ENCODE data around the gene PRR14.
"Not testable (repeated sequence)": the region's sequence is repeated elsewhere in the genome, so short reads cannot be mapped to it uniquely, and the experiment has no call there.

PRR14 gene

DNA sequence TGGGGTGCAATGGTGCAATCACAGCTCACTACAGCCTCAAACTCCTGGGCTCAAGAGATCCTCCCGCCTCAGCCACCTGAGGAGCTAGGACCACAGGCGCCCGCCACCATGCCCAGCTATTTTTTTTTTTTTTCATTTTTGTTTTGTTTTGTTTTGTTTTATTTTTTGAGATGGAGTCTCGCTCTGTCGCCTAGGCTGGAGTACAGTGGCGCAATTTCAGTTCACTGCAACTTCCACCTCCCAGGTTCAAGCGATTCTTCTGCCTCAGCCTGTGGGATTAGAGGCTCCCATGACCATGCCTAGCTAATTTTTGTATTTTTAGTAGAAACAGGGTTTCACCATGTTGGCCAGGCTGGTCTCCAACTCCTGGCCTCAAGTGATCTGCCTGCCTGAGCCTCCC is 18.3 kb upstream of the PRR14 start:
- DNase-seq (ENCODE audit: low read depth, low spot score), result not testable (repeated sequence)

DNA sequence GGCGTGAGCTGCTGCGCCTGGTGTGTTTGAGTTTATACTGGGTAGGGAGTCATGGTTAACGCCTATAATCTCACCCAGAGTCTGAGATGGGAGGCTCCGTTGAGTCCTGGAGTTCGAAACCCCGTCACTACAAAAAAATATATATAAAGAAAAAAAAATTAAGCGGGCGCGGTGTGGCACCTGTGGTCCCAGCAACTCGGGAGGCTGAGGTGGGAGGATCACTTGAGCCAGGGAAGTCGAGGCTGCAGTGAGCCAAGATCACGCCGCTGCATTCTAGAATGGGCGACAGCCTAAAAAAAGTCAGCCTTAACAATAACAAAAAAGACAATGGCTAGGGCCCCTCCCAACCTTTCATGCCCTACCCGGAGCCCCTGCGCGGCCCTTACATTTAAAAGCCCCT is 17.2 kb upstream of the PRR14 start:
- DNase-seq (ENCODE audit: low read depth, low spot score), result no peak

DNA sequence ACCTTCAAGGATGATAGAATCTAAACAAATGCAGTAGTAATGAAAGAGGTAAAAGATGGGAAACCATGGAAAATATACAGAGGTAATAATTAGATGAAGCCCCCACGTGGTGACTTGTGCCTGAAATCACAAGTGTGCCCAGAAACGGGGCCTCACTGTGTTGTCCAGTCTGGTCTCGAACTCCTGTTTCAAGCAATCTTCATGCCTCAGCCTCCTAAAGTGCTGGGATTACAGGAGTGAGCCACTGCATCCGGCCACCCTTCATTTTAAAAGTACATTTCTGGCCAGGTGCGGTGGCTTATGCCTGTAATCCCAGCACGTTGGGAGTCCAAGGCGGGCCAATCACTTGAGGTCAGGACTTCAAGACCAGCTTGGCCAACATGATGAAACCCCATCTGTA is 14.2 kb upstream of the PRR14 start:
- no peak for DNase-seq (ENCODE audit: low read depth, low spot score)

GRCh38 chr16:30637139-30637538 is 13.6 kb upstream of the PRR14 start:
- not testable (repeated sequence) for DNase-seq (ENCODE audit: low read depth, low spot score)

- DNase-seq (ENCODE audit: low read depth, low spot score), result peak; percentile 52
Measured at GRCh38 chr16:30637944-30638343, 12.8 kb upstream of the PRR14 start.

DNA sequence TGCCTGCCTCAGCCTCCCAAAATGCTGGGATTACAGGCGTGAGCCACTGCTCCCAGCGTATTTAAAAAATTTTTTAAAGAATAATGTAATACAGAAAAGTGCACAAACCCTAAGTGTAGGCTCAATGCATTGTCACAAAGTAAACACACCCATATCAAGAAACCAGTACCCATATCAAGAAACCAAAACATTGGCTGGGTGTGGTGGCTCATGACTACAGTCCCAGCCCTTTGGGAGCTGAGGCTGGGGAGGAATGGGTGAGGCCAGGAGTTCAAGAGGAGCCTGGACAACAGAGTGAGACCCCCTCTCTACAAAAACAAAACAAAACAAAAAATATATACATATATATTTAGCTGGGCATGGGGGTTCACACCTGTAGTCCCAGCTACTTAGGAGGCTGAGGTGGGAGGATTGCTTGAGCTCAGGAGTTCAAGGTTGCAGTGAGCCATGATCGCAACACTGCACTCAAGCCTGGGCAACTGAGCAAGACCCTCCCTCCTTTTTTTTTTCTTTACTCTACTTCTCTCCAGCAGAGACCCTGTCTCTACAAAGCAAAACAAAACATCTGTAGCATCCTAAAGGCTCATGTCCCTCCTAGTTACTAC is 9.3 kb upstream of the PRR14 start:
- DNase-seq (ENCODE audit: low read depth, low spot score), result no peak

- DNase-seq (ENCODE audit: low read depth, low spot score), result no peak
Measured at GRCh38 chr16:30644334-30644830, 6.4 kb upstream of the PRR14 start.

DNA sequence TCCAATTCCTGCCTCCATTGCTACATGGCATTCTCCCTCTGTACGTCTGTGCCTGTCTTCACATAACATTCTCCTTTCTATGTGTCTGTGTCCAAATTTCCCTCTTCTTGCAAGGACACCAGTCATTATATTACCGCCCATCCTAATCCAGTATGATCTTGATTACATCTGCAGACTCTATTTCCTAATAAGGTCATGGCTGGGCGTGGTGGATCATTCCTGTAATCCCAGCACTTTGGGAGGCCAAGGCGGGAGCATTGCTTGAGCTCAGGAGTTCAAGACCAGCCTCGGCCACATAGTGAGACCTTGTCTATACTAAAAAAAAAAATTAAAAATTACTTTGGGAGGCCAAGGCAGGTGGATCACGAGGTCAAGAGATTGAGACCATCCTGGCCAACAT is 5.0 kb upstream of the PRR14 start:
- DNase-seq (ENCODE audit: low read depth, low spot score), result no peak

GRCh38 chr16:30647274-30647571 is 3.5 kb upstream of the PRR14 start:
- no peak for DNase-seq (ENCODE audit: low read depth, low spot score)

- DNase-seq (ENCODE audit: low read depth, low spot score), result no peak
Measured at GRCh38 chr16:30649725-30650368, 913 bp upstream of the PRR14 start.

GRCh38 chr16:30651124-30652004 is 604 bp downstream of the PRR14 start:
- peak; percentile 89 for DNase-seq (ENCODE audit: low read depth, low spot score)

GRCh38 chr16:30652005-30652296 is 1.2 kb downstream of the PRR14 start:
- DNase-seq (ENCODE audit: low read depth, low spot score), result no peak

- no peak for DNase-seq (ENCODE audit: low read depth, low spot score)
Measured at GRCh38 chr16:30652718-30653117, 2.0 kb downstream of the PRR14 start.

- no peak for DNase-seq (ENCODE audit: low read depth, low spot score)
Measured at GRCh38 chr16:30654856-30655255, 4.1 kb downstream of the PRR14 start.

DNA sequence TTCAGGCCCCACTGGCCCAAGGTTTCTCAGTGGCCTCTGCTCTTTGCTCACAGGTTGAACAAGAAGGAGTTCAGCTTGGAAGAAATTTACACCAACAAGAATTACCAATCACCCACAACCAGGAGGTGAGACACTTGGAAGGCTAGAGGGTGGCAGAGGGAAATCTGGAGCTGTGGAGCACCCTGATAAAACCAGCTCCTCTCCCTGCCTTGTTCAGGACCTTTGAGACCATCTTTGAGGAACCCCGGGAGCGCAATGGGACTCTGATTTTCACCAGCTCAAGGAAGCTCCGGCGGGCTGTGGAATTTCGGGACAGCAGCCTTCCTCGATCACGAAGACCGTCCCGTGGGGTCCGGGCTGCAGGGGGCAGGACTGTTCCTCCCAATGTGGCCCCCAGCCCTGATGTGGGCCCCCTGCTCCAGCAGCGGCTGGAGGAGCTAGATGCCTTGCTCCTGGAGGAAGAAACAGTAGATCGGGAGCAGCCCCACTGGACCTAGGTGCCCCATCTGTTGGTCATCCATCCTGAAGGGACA is 5.1 kb downstream of the PRR14 start:
- no peak for DNase-seq (ENCODE audit: low read depth, low spot score)

- DNase-seq (ENCODE audit: low read depth, low spot score), result no peak
Measured at GRCh38 chr16:30656388-30656787, 5.6 kb downstream of the PRR14 start.

DNA sequence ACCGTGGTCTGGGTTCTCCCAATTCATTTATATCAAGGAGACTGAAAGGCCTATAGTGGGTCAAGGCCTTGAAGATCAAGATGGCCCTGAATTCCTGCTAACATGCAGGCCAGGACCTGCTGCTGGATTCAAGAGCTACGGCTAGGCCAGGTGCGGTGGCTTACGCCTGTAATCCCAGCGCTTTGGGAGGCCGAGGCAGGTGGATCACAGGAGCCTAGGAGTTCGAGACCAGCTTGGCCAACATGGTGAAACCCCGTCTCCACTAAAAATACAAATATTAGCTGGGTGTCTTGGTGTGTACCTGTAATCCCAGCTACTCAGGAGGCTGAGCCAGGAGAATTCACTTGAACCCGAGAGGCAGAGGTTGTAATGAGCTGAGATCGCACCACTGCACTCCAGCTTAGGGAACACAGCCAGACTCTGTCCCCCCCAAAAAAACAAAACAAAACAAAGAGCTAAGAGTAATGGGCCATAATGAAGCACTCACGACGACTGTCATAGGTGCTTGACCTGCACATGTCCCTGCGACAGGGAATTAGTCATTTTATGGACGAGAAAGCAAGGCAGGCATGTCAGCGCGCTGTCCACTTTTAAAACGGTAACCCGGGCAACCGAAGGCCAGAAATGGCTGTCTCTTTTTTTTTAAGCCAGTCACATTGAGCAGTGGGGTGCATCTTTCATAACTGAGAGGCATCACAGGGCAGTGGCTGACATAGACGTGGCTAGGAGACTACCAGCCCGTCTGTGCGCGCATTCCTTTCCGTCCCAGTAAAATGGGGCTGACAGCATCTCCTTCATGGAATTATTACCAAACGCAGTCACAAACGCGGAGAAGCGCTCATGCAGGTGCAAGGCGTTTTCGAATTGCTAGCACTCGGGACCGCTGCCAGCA is 6.5 kb downstream of the PRR14 start:
- no peak for DNase-seq (ENCODE audit: low read depth, low spot score)

GRCh38 chr16:30657866-30658730 is 7.3 kb downstream of the PRR14 start, which contains the start of gene FBRS:
Gene FBRS (plus strand): TSS chr16:30658431. CDS start chr16:30659519, 1,088 bp downstream.
- DNase-seq (ENCODE audit: low read depth, low spot score), result peak; percentile 100

- DNase-seq (ENCODE audit: low read depth, low spot score), result peak; percentile 99
Measured at GRCh38 chr16:30658731-30659506, 8.2 kb downstream of the PRR14 start.

Measured in astrocyte of the hippocampus (primary cell).